Adrenal gland (tissue), 12 donors: ENCODE results near the gene SPARC. TPM values are rescaled to one million over a fixed set of nuclear protein-coding genes. Genes with fewer than 3 reads are reported as not detected.

Source experiments
- DNase-seq, 7 donors: peaks; one replicate each; pipeline ENCODE4 v3.0.0-alpha.2; 2019 to 2020
- H3K27ac ChIP-seq, 5 donors: fragments of 200-600 bp; sonication (generic) in 4 of 5; 1 replicate in 3 of 5; 2 replicates in 2 of 5; pipeline versions ENCODE4 v1.5.1 to v1.8.0; 2016 to 2020; ENCODE audit warnings: mild to moderate bottlenecking in 1 of 5
- H3K27me3 ChIP-seq: fragments of 200-600 bp; 2 replicates; pipeline ENCODE4 v1.8.0; 2021
- H3K36me3 ChIP-seq, 2 donors: fragments of 200-600 bp; replicated peaks in 1 of 2; 1 replicate in 1 of 2; 2 replicates in 1 of 2; pipeline versions ENCODE4 v1.5.1 to v1.8.0; 2018 to 2022
- H3K4me1 ChIP-seq, 2 donors: fragments of 200-600 bp; replicated peaks in 1 of 2; 1 replicate in 1 of 2; 2 replicates in 1 of 2; pipeline versions ENCODE4 v1.5.1 to v1.8.0; 2018 to 2021
- H3K4me3 ChIP-seq, 4 donors: fragments of 200-600 bp; sonication (generic) in 3 of 4; one replicate each; pipeline ENCODE4 v1.5.1; 2016 to 2018
- H3K9me3 ChIP-seq, 3 donors: fragments of 200-600 bp; sonication (generic) in 1 of 3; replicated peaks in 1 of 3; 1 replicate in 2 of 3; 2 replicates in 1 of 3; pipeline versions ENCODE4 v1.5.1 to v1.8.0; 2016 to 2021
- CTCF ChIP-seq, 6 experiments: fragments of 450-650 bp in 4 of 6; fragments of 200-600 bp in 2 of 6; sonication (generic) in 1 of 6; IDR thresholded peaks; 1 replicate in 5 of 6; 2 replicates in 1 of 6; pipeline versions ENCODE4 v1.5.1 to v1.8.0; 2016 to 2021; ENCODE audit warnings: antibody characterized with exemption in 6 of 6, mild to moderate bottlenecking in 2 of 6, moderate library complexity in 1 of 6
- POLR2A ChIP-seq, 2 donors: fragments of 450-650 bp; IDR thresholded peaks; one replicate each; pipeline ENCODE4 v1.6.1; 2017; ENCODE audit warnings: antibody characterized with exemption in 2 of 2, mild to moderate bottlenecking in 2 of 2, moderate library complexity in 1 of 2
- WGBS, 4 donors: extraction: QIAGEN DNeasy Blood & Tissue Kit in 2 of 4; methylation state at CpG; one replicate each; pipeline versions ENCODE4 v1.1.5 to v1.1.7; 2013 to 2017; 5-methylcytosine and 5-hydroxymethylcytosine counted together
- intact Hi-C, 2 donors: fragments of 100-400 bp; cut with DNase I; formaldehyde crosslinking; loops; one replicate each; pipeline versions ENCODE4 v1.14.1 to v1.15.0; 2022 to 2023
- polyA plus RNA-seq, 3 donors: library from polyadenylated mRNA; stranded (reverse); fragments of 200-250 nt in 2 of 3; fragments of 350-450 nt in 1 of 3; fragmentation: Illumina TruSeq in 1 of 3; extraction: RNeasy Lipid Tissue Mini Kit (QIAGEN cat#74804) in 1 of 3; gene quantifications; one replicate each; pipeline ENCODE4 v1.2.3, GENCODE V29; 2013 to 2014
- total RNA-seq, 9 donors: library from RNA; depleted of rRNA in 4 of 9; stranded (reverse); fragments of >200 nt in 4 of 9; fragments of 120-200 nt in 1 of 9; fragmentation: NEBNext Ultra II Directional in 1 of 9; extraction: Animal tissue kit (Norgen Biotek cat#: 25700) in 1 of 9; gene quantifications; one replicate each; pipeline versions ENCODE4 v1.1.0 to v1.2.4, GENCODE V29; 2013 to 2023
- donor health status: healthy with polysubstance abuse.
- donor health status: Bipolar disorder and iron deficiency.
- donor health status: DM: yes; HTN: yes; CAD: no.
- donor health status: DM: no; HTN: no; CAD: no.
- donor health status: DM: no; HTN: no; CAD: no.
- donor health status: DM: yes; HTN: yes; CAD: no.

SPARC gene
- total and polyA plus RNA-seq, 12 donors, result 145 to 4,554 (median 1,213) TPM

- no peak for DNase-seq
- no peak overlapping the region for H3K4me3 ChIP-seq
- H3K36me3 ChIP-seq, result peaks cover 0 to 55% of the 10 kb centered on the region in 2 donors
- no peak for TF ChIP-seq CTCF (IDR thresholded peaks at IDR 0.05)
- no peak for TF ChIP-seq POLR2A (IDR thresholded peaks at IDR 0.05)
- peak overlapping the region in 1 of 5 donors; percentile 81 for H3K27ac ChIP-seq
- no peaks in the 10 kb centered on the region for H3K9me3 ChIP-seq
- 55 to 60% (median 57%) methylated on average over 4 of the region's 4 CpGs for WGBS, 4 donors
- intact Hi-C loops, result no loop called here
- H3K4me1 ChIP-seq, result peaks cover 28 to 61% of the 10 kb centered on the region in 2 donors
- no peaks in the 10 kb centered on the region for H3K27me3 ChIP-seq
Observed at GRCh38 chr5:151661968-151662732, 24.6 kb downstream of the SPARC start.

- Histone ChIP-seq H3K4me3 (no peak overlapping the region), H3K36me3 (peaks cover 0 to 42% of the 10 kb centered on the region in 2 donors), H3K27ac (peak overlapping the region in 2 of 5 donors; percentile 21 to 48), H3K4me1 (peaks cover 18 to 48% of the 10 kb centered on the region in 2 donors), H3K9me3 (no peaks in the 10 kb centered on the region), H3K27me3 (no peaks in the 10 kb centered on the region)
- DNase-seq, result peak in 4 of 7 donors; percentile 49 to 66 (median 57)
- TF ChIP-seq CTCF (IDR thresholded peaks at IDR 0.05) (no peak), POLR2A (IDR thresholded peaks at IDR 0.05) (peak in 1 of 2 donors; percentile 0)
- intact Hi-C loops, result no loop called here
- WGBS, 4 donors, result 45 to 47% (median 46%) methylated on average over 12 of the region's 12 CpGs
Observed at GRCh38 chr5:151660616-151661495, 25.9 kb downstream of the SPARC start.

GRCh38 chr5:151659001-151659754, 27.5 kb downstream of the SPARC start:
- H3K27me3 ChIP-seq, result no peaks in the 10 kb centered on the region
- H3K9me3 ChIP-seq, result no peaks in the 10 kb centered on the region
- peaks cover 0 to 26% of the 10 kb centered on the region in 2 donors for H3K36me3 ChIP-seq
- no peak overlapping the region for H3K4me3 ChIP-seq
- intact Hi-C loops, result loop anchor here (2.0 to 10.0 kb wide), 6 partner anchors 58 to 214 kb away; partner anchors contain the start of gene SLC36A1 (in 1 of the 2)
- TF ChIP-seq CTCF (IDR thresholded peaks at IDR 0.05) (peak; percentile 78 to 94 (median 89)), POLR2A (IDR thresholded peaks at IDR 0.05) (no peak)
- peak; percentile 76 to 90 (median 84) for DNase-seq
- WGBS, 4 donors, result 19 to 27% (median 23%) methylated on average over 10 of the region's 10 CpGs
- peak overlapping the region in 2 of 5 donors; percentile 9 to 21 for H3K27ac ChIP-seq
- H3K4me1 ChIP-seq, result peaks cover 4 to 31% of the 10 kb centered on the region in 2 donors
